Activated naive CD8-positive, alpha-beta T cell treated with anti-CD3 and anti-CD28 coated beads, Interleukin-2, amount 50 U/mL, for 24 hours (primary cell): ENCODE measurements around the gene NUTM1.
"Not testable (repeated sequence)": the region's sequence is repeated elsewhere in the genome, so short reads cannot be mapped to it uniquely, and the experiment has no call there.

Experiments used
- ATAC-seq: fragments of 150-1000 bp; cut with Tn5 transposase; one replicate; pipeline ENCODE4 v1.10.0; 2021
- DNase-seq: peaks from one replicate; pipeline ENCODE4 v3.0.0; 2021
- H3K27ac Mint-ChIP-seq: one replicate; pipeline ENCODE4 v1.8.0; 2021; ENCODE audit warnings: mild to moderate bottlenecking, mixed read lengths
- H3K27me3 Mint-ChIP-seq: one replicate; pipeline ENCODE4 v1.8.0; 2021; ENCODE audit warnings: mixed read lengths
- H3K36me3 Mint-ChIP-seq: one replicate; pipeline ENCODE4 v1.8.0; 2021; ENCODE audit warnings: low read depth, mixed read lengths
- H3K4me1 Mint-ChIP-seq: one replicate; pipeline ENCODE4 v1.8.0; 2021; ENCODE audit warnings: mixed read lengths
- H3K4me3 Mint-ChIP-seq: one replicate; pipeline ENCODE4 v1.8.0; 2021; ENCODE audit warnings: mild to moderate bottlenecking, moderate library complexity, mixed read lengths
- H3K9me3 Mint-ChIP-seq: one replicate; pipeline ENCODE4 v1.8.0; 2021; ENCODE audit warnings: mixed read lengths

Gene NUTM1

DNA sequence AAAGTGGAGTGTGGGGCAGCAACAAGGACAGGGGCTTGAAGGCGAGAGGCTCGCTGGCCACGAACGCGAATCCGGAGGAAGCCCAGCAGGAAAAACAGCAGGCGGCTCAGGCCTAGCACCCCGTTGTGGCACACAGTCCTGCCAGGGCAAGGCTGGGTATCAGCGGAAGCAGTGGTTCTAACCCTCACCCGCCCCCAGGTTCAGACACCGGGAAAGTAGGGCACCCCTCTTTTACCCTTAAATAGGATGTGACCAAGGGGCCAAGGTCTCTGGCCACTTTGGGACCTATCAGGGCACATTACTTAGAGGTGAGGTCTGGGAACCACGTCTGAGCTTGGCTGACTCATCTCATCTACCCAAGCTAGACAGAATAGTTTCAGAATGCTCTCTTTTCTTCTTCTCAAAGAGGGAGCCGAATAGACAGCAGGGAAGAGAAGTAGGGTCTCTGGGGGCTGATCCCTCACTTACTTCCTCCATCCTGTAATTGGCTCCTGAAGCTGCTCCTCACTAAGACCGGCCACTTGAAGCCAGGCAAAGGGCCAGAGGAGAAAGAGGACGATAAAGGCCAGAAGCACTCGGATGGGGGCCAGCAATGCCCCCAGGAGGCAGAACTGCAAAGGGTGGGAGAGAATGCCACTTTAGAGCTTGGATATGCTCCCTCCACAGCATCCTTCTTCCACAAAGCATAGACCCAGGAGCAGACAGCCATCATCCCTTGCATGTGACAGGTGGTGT, 22.1 kb downstream of the NUTM1 start:
- peaks cover 38% of the 10 kb centered on the region for H3K4me1 Mint-ChIP-seq
- H3K27ac Mint-ChIP-seq = peak overlapping the region; percentile 31

GRCh38 chr15:34365836-34366235, 22.7 kb downstream of the NUTM1 start:
- no peaks in the 10 kb centered on the region for H3K9me3 Mint-ChIP-seq
- H3K4me3 Mint-ChIP-seq = peak overlapping the region; percentile 98
- H3K27me3 Mint-ChIP-seq = no peaks in the 10 kb centered on the region
- DNase-seq (no peak), ATAC-seq (no peak)
- peaks cover 42% of the 10 kb centered on the region for H3K4me1 Mint-ChIP-seq
- H3K36me3 Mint-ChIP-seq = peaks cover 15% of the 10 kb centered on the region
- peak overlapping the region; percentile 2 for H3K27ac Mint-ChIP-seq

More for the DNA sequence above, 22.1 kb downstream of the NUTM1 start:
- peak overlapping the region; percentile 98 for H3K4me3 Mint-ChIP-seq
- H3K9me3 Mint-ChIP-seq = no peaks in the 10 kb centered on the region
- DNase-seq = no peak
- ATAC-seq = no peak
- no peaks in the 10 kb centered on the region for H3K27me3 Mint-ChIP-seq
- H3K36me3 Mint-ChIP-seq = peaks cover 17% of the 10 kb centered on the region

DNA sequence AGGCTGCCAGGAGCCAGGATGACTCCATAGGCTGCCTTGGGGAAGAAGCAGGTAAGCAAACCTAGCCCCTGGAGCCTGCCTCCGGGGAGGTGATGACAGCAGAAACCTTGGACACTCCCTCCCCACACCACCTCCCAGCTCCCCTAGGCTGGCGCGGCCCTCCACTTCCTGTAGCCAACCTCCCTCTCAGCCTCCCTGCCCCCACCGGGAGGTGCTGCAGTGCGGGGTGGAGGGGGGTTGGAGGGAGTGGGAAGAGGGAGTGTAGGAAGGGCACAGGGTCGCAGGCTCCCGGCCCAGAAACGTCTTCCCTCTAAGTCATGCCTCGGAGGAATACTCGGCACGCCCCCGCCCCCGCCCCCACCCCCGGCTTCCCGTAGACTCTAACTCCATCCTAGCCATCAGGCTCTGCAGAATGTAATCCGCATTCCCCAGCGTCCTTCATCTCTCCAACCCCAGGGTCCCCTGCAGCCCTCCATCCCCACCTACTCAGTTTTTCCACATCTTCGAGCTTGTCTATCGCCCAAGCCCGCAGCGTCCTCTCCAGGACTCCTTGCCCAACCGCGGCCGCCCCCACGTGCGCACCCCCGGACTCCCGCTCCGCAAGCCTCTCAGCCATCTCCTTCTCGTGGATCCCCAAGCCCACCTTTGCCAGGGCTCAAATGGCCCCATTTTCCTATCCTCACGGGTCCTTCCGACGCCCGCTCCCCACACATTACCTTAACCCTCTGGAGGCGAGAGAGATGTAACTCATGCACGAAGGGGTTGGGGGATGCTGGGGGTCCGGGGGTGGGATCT, 23.4 kb downstream of the NUTM1 start:
- H3K9me3 Mint-ChIP-seq = no peaks in the 10 kb centered on the region
- ATAC-seq = peak; percentile 23
- peak overlapping the region; percentile 90 for H3K27ac Mint-ChIP-seq
- H3K4me3 Mint-ChIP-seq = peak overlapping the region; percentile 98
- peaks cover 42% of the 10 kb centered on the region for H3K4me1 Mint-ChIP-seq
- H3K27me3 Mint-ChIP-seq = no peaks in the 10 kb centered on the region
- peaks cover 12% of the 10 kb centered on the region for H3K36me3 Mint-ChIP-seq
- DNase-seq = peak; percentile 66

- no peaks in the 10 kb centered on the region for H3K27me3 Mint-ChIP-seq
- peaks cover 42% of the 10 kb centered on the region for H3K4me1 Mint-ChIP-seq
- DNase-seq (peak; percentile 90), ATAC-seq (peak; percentile 89)
- H3K27ac Mint-ChIP-seq = peak within 1 kb of the TSS; percentile 95
- peak within 1 kb of the TSS; percentile 98 for H3K4me3 Mint-ChIP-seq
- peaks cover 11% of the 10 kb centered on the region for H3K36me3 Mint-ChIP-seq
- no peaks in the 10 kb centered on the region for H3K9me3 Mint-ChIP-seq
Observed at GRCh38 chr15:34367101-34368081, 24.3 kb downstream of the NUTM1 start, which contains the start of gene LPCAT4. Gene LPCAT4 (minus strand): TSS chr15:34367196. CDS start chr15:34367100, 96 bp downstream.

- H3K27me3 Mint-ChIP-seq = no peaks in the 10 kb centered on the region
- DNase-seq = no peak
- no peak overlapping the region for H3K4me3 Mint-ChIP-seq
- H3K4me1 Mint-ChIP-seq = peaks cover 35% of the 10 kb centered on the region
- no peaks in the 10 kb centered on the region for H3K36me3 Mint-ChIP-seq
- no peaks in the 10 kb centered on the region for H3K9me3 Mint-ChIP-seq
- peak overlapping the region; percentile 43 for H3K27ac Mint-ChIP-seq
- ATAC-seq = no peak
Observed at GRCh38 chr15:34370129-34370528, 27.0 kb downstream of the NUTM1 start.

GRCh38 chr15:34370643-34371042, 27.5 kb downstream of the NUTM1 start:
- DNase-seq = no peak
- no peak for ATAC-seq
- no peaks in the 10 kb centered on the region for H3K9me3 Mint-ChIP-seq
- no peaks in the 10 kb centered on the region for H3K36me3 Mint-ChIP-seq
- H3K27me3 Mint-ChIP-seq = no peaks in the 10 kb centered on the region
- H3K4me3 Mint-ChIP-seq = no peak overlapping the region
- H3K4me1 Mint-ChIP-seq = peaks cover 30% of the 10 kb centered on the region
- H3K27ac Mint-ChIP-seq = no peak overlapping the region

GRCh38 chr15:34373951-34374350, 30.8 kb downstream of the NUTM1 start:
- peaks cover 14% of the 10 kb centered on the region for H3K4me1 Mint-ChIP-seq
- no peak overlapping the region for H3K27ac Mint-ChIP-seq
- DNase-seq (no peak), ATAC-seq (no peak)
- no peaks in the 10 kb centered on the region for H3K36me3 Mint-ChIP-seq
- no peak overlapping the region for H3K4me3 Mint-ChIP-seq
- H3K9me3 Mint-ChIP-seq = no peaks in the 10 kb centered on the region
- no peaks in the 10 kb centered on the region for H3K27me3 Mint-ChIP-seq

DNA sequence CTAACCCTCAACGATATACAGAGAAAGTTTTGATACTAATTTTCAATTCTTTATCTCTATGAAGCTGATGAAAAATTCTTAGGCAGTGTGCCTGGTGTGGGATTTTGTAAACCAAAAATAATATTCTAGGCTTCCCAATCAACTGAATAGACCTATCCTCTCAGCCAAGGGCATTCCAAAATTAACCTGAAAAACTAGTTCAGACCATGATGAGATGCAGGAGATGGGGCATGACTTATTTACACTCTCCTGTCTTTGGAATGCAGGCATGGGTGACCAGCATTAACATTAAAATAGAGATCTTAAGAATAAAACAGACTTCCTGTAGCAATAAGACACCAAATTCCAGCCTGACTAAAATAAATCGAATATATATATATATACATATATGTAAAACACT, 31.7 kb downstream of the NUTM1 start:
- H3K36me3 Mint-ChIP-seq = no peaks in the 10 kb centered on the region
- H3K4me1 Mint-ChIP-seq = peaks cover 8% of the 10 kb centered on the region
- no peak overlapping the region for H3K27ac Mint-ChIP-seq
- no peak overlapping the region for H3K4me3 Mint-ChIP-seq
- DNase-seq = no peak
- H3K27me3 Mint-ChIP-seq = no peaks in the 10 kb centered on the region
- H3K9me3 Mint-ChIP-seq = no peaks in the 10 kb centered on the region
- ATAC-seq = no peak

GRCh38 chr15:34375541-34375940, 32.4 kb downstream of the NUTM1 start:
- H3K4me3 Mint-ChIP-seq, H3K9me3 Mint-ChIP-seq, H3K36me3 Mint-ChIP-seq, H3K4me1 Mint-ChIP-seq, DNase-seq, H3K27me3 Mint-ChIP-seq, H3K27ac Mint-ChIP-seq, ATAC-seq: not testable (repeated sequence)

GRCh38 chr15:34376856-34377255, 33.7 kb downstream of the NUTM1 start:
- ATAC-seq = no peak

DNA sequence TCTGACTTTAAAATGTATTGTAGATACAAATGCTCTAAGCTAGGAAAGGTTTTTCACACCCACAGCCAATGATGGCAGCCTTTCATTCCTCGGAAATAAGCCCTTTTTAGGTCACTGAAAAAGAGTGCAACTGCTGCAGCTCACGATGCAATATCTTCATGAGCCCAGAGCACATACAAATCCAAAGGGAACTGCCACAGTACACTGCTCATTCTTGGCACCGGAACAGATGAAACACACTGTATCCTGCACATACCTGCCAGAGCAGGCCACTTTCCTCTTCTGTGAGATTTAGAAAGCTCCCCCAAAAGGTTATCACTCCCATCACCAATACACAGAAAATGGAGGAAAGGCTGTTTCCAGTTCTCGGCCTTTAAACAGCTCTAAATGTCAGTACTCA, 37.4 kb downstream of the NUTM1 start:
- H3K4me1 Mint-ChIP-seq, ATAC-seq, H3K27ac Mint-ChIP-seq: not testable (repeated sequence)

More at GRCh38 chr15:34376856-34377255, 33.7 kb downstream of the NUTM1 start:
- Mint-ChIP-seq H3K9me3 (no peaks in the 10 kb centered on the region), H3K27ac (no peak overlapping the region), H3K4me3 (no peak overlapping the region), H3K27me3 (no peaks in the 10 kb centered on the region), H3K4me1 (no peaks in the 10 kb centered on the region), H3K36me3 (no peaks in the 10 kb centered on the region)
- no peak for DNase-seq

GRCh38 chr15:34381829-34382521, 38.9 kb downstream of the NUTM1 start:
- not testable (repeated sequence) for H3K27me3 Mint-ChIP-seq, DNase-seq, H3K4me1 Mint-ChIP-seq, H3K9me3 Mint-ChIP-seq, H3K4me3 Mint-ChIP-seq, H3K27ac Mint-ChIP-seq, ATAC-seq, H3K36me3 Mint-ChIP-seq

More for the DNA sequence above, 37.4 kb downstream of the NUTM1 start:
- not testable (repeated sequence) for H3K27me3 Mint-ChIP-seq, DNase-seq, H3K9me3 Mint-ChIP-seq, H3K4me3 Mint-ChIP-seq, H3K36me3 Mint-ChIP-seq

DNA sequence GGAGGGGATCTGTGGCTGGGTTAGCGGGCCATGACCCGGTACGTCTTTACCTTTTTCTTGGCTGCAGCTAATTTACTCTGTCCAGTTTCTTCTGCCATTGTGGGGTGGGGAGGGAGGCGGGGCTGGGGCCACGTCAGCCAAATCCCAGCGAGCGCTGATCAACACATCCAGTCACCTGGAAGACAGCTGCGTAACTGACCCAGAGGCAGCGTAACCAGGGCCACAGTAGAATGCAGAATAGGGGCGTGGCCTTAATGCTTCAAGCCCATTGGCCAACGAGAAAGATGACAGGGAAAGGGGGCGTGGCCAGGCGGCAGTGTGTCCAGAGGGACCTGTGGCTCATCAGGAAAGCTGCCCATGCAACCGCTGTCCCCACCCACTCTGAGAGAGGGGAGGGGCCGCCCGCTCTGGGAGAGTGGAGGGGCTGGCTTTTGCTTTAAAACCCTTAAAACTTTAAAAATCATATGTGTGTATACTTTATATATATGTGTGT, 46.5 kb downstream of the NUTM1 start:
- not testable (repeated sequence) for H3K9me3 Mint-ChIP-seq, H3K4me3 Mint-ChIP-seq, H3K27ac Mint-ChIP-seq, H3K27me3 Mint-ChIP-seq, H3K4me1 Mint-ChIP-seq, DNase-seq, H3K36me3 Mint-ChIP-seq, ATAC-seq
